SU-DHL-6 (cell line): Measurements from ENCODE around the gene CEP72.

Experiments used
- H2AFZ ChIP-seq: fragments of 200-600 bp; sonication (generic); 2 replicates; pipeline ENCODE4 v1.6.1; 2014; ENCODE audit warnings: low read depth, mild to moderate bottlenecking, moderate library complexity, mixed read lengths, antibody characterized with exemption, low read length; ENCODE audit not compliant: severe bottlenecking
- H3F3A ChIP-seq: fragments of 200-600 bp; shearing (Covaris generic); 2 replicates; pipeline ENCODE4 v1.6.0; 2016; ENCODE audit warnings: antibody characterized with exemption, mild to moderate bottlenecking; ENCODE audit not compliant: insufficient read depth
- H3K27ac ChIP-seq: fragments of 200-600 bp; sonication (generic); 2 replicates; pipeline ENCODE4 v1.5.1; 2016; ENCODE audit warnings: low read depth, mild to moderate bottlenecking, low read length, moderate library complexity, mixed read lengths
- H3K27me3 ChIP-seq: fragments of 200-600 bp; sonication (generic), shearing (Covaris generic); 2 replicates; pipeline ENCODE4 v1.6.0; 2014; ENCODE audit warnings: mild to moderate bottlenecking, low read length
- H3K36me3 ChIP-seq: fragments of 200-600 bp; sonication (generic); 2 replicates; pipeline ENCODE4 v1.6.1; 2014; ENCODE audit warnings: mild to moderate bottlenecking, low read length, mixed read lengths
- H3K4me2 ChIP-seq: fragments of 300-600, 200-600 bp; shearing (Covaris generic), sonication (generic); 2 replicates; pipeline ENCODE4 v1.6.0; 2014; ENCODE audit warnings: low read length, low read depth, mild to moderate bottlenecking; ENCODE audit not compliant: poor library complexity, severe bottlenecking
- H3K4me3 ChIP-seq: fragments of 200-600 bp; sonication (generic); 2 replicates; pipeline ENCODE4 v1.5.1; 2014; ENCODE audit warnings: antibody characterized with exemption, low read length, mild to moderate bottlenecking, mixed read lengths; ENCODE audit not compliant: insufficient read depth, poor library complexity, severe bottlenecking
- H3K79me2 ChIP-seq: fragments of 200-600 bp; sonication (generic); 2 replicates; pipeline ENCODE4 v1.6.1; 2014; ENCODE audit warnings: mild to moderate bottlenecking, low read length, moderate library complexity; ENCODE audit not compliant: insufficient read depth
- H3K9ac ChIP-seq: fragments of 200-600 bp; sonication (generic); 2 replicates; pipeline ENCODE4 v1.7.0; 2014; ENCODE audit warnings: mild to moderate bottlenecking, low read length
- H3K9me2 ChIP-seq: fragments of 200-600 bp; sonication (generic); replicated peaks from 2 replicates; pipeline ENCODE4 v1.6.1; 2014; ENCODE audit warnings: low read length; ENCODE audit not compliant: insufficient read depth
- H3K9me3 ChIP-seq: fragments of 200-600 bp; sonication (generic); 2 replicates; pipeline ENCODE4 v1.6.1; 2014; ENCODE audit warnings: low read length, mixed read lengths; ENCODE audit not compliant: insufficient read depth
- H4K20me1 ChIP-seq: fragments of 200-600 bp; sonication (generic); 2 replicates; pipeline ENCODE4 v1.6.1; 2014; ENCODE audit warnings: low read depth, mild to moderate bottlenecking, antibody characterized with exemption, low read length, moderate library complexity, mixed read lengths
- EZH2phosphoT487 ChIP-seq: fragments of 200-600 bp; sonication (generic), shearing (Covaris generic); conservative IDR thresholded peaks from 2 replicates; pipeline ENCODE4 v1.6.1; 2018; ENCODE audit warnings: mild to moderate bottlenecking, antibody characterized with exemption, low read length, moderate library complexity, mixed read lengths
- TF ChIP-seq, protein P1 (sequence below): fragments of 200-600 bp; sonication (generic); IDR thresholded peaks from one replicate; pipeline ENCODE4 v1.5.1; 2017; ENCODE audit warnings: antibody characterized with exemption, mild to moderate bottlenecking, low read length, moderate library complexity; ENCODE audit not compliant: insufficient read depth, poor library complexity, severe bottlenecking

CEP72 gene

DNA sequence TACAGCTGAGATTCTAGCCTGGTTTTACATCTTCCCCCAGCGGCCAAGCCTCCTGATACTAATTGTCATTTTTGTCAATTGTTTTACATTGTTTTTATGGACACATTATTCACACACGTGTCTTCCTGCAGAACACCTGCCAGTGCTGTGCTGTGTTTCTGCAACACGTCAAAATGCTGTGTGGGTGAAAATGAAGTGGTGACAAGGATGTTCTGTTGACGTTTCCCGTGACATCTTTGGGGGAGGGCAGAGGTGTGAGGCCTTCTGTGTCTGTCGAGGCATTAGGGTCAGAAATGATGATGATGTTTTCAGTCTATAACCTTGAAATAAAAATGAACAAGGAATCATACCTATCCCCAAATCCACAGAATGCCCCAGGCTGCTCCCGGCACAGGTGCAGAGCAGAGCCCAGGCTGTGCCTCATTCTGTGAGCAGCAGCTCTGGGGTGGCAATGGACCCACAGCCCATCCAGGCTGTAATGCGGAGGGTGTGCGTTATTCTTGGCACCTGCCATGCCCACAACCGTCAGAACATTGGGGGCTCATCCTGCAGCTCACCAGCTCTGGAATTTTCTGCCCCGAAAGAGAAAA is 23.6 kb upstream of the CEP72 start:
- H3K27me3 ChIP-seq = no peaks in the 10 kb centered on the region
- no peak overlapping the region for H3K4me2 ChIP-seq
- H3K9me2 ChIP-seq = no peaks in the 10 kb centered on the region
- no peak overlapping the region for H3K9ac ChIP-seq
- TF ChIP-seq EZH2phosphoT487 = no peak
- TF ChIP-seq, protein P1, sequence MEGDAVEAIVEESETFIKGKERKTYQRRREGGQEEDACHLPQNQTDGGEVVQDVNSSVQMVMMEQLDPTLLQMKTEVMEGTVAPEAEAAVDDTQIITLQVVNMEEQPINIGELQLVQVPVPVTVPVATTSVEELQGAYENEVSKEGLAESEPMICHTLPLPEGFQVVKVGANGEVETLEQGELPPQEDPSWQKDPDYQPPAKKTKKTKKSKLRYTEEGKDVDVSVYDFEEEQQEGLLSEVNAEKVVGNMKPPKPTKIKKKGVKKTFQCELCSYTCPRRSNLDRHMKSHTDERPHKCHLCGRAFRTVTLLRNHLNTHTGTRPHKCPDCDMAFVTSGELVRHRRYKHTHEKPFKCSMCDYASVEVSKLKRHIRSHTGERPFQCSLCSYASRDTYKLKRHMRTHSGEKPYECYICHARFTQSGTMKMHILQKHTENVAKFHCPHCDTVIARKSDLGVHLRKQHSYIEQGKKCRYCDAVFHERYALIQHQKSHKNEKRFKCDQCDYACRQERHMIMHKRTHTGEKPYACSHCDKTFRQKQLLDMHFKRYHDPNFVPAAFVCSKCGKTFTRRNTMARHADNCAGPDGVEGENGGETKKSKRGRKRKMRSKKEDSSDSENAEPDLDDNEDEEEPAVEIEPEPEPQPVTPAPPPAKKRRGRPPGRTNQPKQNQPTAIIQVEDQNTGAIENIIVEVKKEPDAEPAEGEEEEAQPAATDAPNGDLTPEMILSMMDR = no peak
- no peak overlapping the region for H2AFZ ChIP-seq
- no peaks in the 10 kb centered on the region for H3K79me2 ChIP-seq
- H3K27ac ChIP-seq = no peak overlapping the region
- no peaks in the 10 kb centered on the region for H4K20me1 ChIP-seq
- H3K36me3 ChIP-seq = no peaks in the 10 kb centered on the region
- H3K4me3 ChIP-seq = no peak overlapping the region
- H3K9me3 ChIP-seq = no peaks in the 10 kb centered on the region
- H3F3A ChIP-seq = no peaks in the 10 kb centered on the region

DNA sequence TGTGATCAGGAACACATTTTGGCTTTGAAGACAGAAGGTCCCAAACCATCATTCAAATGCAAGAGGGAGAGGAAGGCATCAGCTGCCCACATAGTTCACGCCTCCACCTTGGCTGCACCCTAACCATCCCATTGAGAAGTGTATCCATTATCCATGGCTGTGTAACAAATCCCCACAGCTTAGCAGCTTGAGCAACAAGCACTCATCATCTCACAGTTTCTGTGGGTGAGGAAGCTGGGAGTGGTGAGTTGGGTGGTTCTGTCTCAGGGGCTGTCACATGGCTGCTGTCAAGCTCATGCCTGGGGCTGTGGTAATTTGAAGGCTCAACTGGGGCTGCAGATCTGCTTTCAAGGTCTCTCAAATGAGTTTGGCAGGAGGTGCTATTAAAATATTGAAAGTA is 23.0 kb upstream of the CEP72 start:
- Histone ChIP-seq H4K20me1 (no peaks in the 10 kb centered on the region), H3K9me3 (no peaks in the 10 kb centered on the region), H3K9me2 (no peaks in the 10 kb centered on the region), H3K27ac (no peak overlapping the region), H3K4me2 (no peak overlapping the region), H3F3A (no peaks in the 10 kb centered on the region), H3K9ac (no peak overlapping the region), H3K36me3 (no peaks in the 10 kb centered on the region), H3K27me3 (no peaks in the 10 kb centered on the region), H3K79me2 (no peaks in the 10 kb centered on the region), H2AFZ (no peak overlapping the region), H3K4me3 (no peak overlapping the region)
- TF ChIP-seq, protein P1 = no peak
- no peak for TF ChIP-seq EZH2phosphoT487

DNA sequence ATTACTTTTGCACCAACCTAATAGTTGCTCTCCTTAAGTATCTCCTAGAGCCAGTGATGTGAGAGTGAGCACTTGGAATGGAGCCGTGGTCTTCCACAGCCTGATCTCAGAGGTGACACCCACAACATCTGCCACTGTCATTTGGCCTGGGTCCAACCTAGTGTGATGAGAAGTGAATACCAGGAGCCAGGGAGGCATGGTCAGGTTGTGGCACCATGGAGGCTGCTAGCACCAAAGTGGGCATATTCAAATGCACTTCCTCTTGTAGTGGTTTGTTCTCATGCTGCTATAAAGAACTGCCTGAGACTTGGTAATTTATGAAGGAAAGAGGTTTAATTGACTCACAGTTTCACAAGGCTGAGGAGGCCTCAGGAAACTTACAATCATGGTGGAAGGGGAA is 22.6 kb upstream of the CEP72 start:
- Histone ChIP-seq H3K9me3 (no peaks in the 10 kb centered on the region), H3K36me3 (no peaks in the 10 kb centered on the region), H3F3A (no peaks in the 10 kb centered on the region), H3K9me2 (no peaks in the 10 kb centered on the region), H3K4me2 (no peak overlapping the region), H3K4me3 (no peak overlapping the region), H3K27ac (no peak overlapping the region), H4K20me1 (no peaks in the 10 kb centered on the region), H3K79me2 (no peaks in the 10 kb centered on the region), H3K9ac (no peak overlapping the region), H3K27me3 (no peaks in the 10 kb centered on the region), H2AFZ (no peak overlapping the region)
- TF ChIP-seq EZH2phosphoT487 = no peak
- TF ChIP-seq, protein P1 = no peak
